Adrenal gland (tissue), 12 donors: ENCODE measurements around the gene MCF2L. TPM values are rescaled to one million over a fixed set of nuclear protein-coding genes. Genes with fewer than 3 reads are reported as not detected.
A peak's percentile ranks its signal among the peaks of the same experiment; 100 is the strongest.

ENCODE experiments used
- DNase-seq, 7 donors: peaks; one replicate each; pipeline ENCODE4 v3.0.0-alpha.2; 2019 to 2020
- H3K27ac ChIP-seq, 5 donors: fragments of 200-600 bp; sonication (generic) in 4 of 5; 1 replicate in 3 of 5; 2 replicates in 2 of 5; pipeline versions ENCODE4 v1.5.1 to v1.8.0; 2016 to 2020; ENCODE audit warnings: mild to moderate bottlenecking in 1 of 5
- H3K27me3 ChIP-seq: fragments of 200-600 bp; 2 replicates; pipeline ENCODE4 v1.8.0; 2021
- H3K36me3 ChIP-seq, 2 donors: fragments of 200-600 bp; replicated peaks in 1 of 2; 1 replicate in 1 of 2; 2 replicates in 1 of 2; pipeline versions ENCODE4 v1.5.1 to v1.8.0; 2018 to 2022
- H3K4me1 ChIP-seq, 2 donors: fragments of 200-600 bp; replicated peaks in 1 of 2; 1 replicate in 1 of 2; 2 replicates in 1 of 2; pipeline versions ENCODE4 v1.5.1 to v1.8.0; 2018 to 2021
- H3K4me3 ChIP-seq, 4 donors: fragments of 200-600 bp; sonication (generic) in 3 of 4; one replicate each; pipeline ENCODE4 v1.5.1; 2016 to 2018
- H3K9me3 ChIP-seq, 3 donors: fragments of 200-600 bp; sonication (generic) in 1 of 3; replicated peaks in 1 of 3; 1 replicate in 2 of 3; 2 replicates in 1 of 3; pipeline versions ENCODE4 v1.5.1 to v1.8.0; 2016 to 2021
- POLR2A ChIP-seq, 2 donors: fragments of 450-650 bp; IDR thresholded peaks; one replicate each; pipeline ENCODE4 v1.6.1; 2017; ENCODE audit warnings: antibody characterized with exemption in 2 of 2, mild to moderate bottlenecking in 2 of 2, moderate library complexity in 1 of 2
- WGBS, 4 donors: extraction: QIAGEN DNeasy Blood & Tissue Kit in 2 of 4; methylation state at CpG; one replicate each; pipeline versions ENCODE4 v1.1.5 to v1.1.7; 2013 to 2017; 5-methylcytosine and 5-hydroxymethylcytosine counted together
- intact Hi-C, 2 donors: fragments of 100-400 bp; cut with DNase I; formaldehyde crosslinking; loops; one replicate each; pipeline versions ENCODE4 v1.14.1 to v1.15.0; 2022 to 2023
- polyA plus RNA-seq, 3 donors: library from polyadenylated mRNA; stranded (reverse); fragments of 200-250 nt in 2 of 3; fragments of 350-450 nt in 1 of 3; fragmentation: Illumina TruSeq in 1 of 3; extraction: RNeasy Lipid Tissue Mini Kit (QIAGEN cat#74804) in 1 of 3; gene quantifications; one replicate each; pipeline ENCODE4 v1.2.3, GENCODE V29; 2013 to 2014
- total RNA-seq, 9 donors: library from RNA; depleted of rRNA in 4 of 9; stranded (reverse); fragments of >200 nt in 4 of 9; fragments of 120-200 nt in 1 of 9; fragmentation: NEBNext Ultra II Directional in 1 of 9; extraction: Animal tissue kit (Norgen Biotek cat#: 25700) in 1 of 9; gene quantifications; one replicate each; pipeline versions ENCODE4 v1.1.0 to v1.2.4, GENCODE V29; 2013 to 2023
- TF ChIP-seq, protein P1 (sequence below), 6 experiments: fragments of 450-650 bp in 4 of 6; fragments of 200-600 bp in 2 of 6; sonication (generic) in 1 of 6; IDR thresholded peaks; 1 replicate in 5 of 6; 2 replicates in 1 of 6; pipeline versions ENCODE4 v1.5.1 to v1.8.0; 2016 to 2021; ENCODE audit warnings: antibody characterized with exemption in 6 of 6, mild to moderate bottlenecking in 2 of 6, moderate library complexity in 1 of 6
- donor health status: healthy with polysubstance abuse.
- donor health status: Bipolar disorder and iron deficiency.
- donor health status: DM: yes; HTN: yes; CAD: no.
- donor health status: DM: no; HTN: no; CAD: no.
- donor health status: DM: no; HTN: no; CAD: no.
- donor health status: DM: yes; HTN: yes; CAD: no.

MCF2L gene
- total and polyA plus RNA-seq, 12 donors: 7.6 to 49.0 (median 15.3) TPM

DNA sequence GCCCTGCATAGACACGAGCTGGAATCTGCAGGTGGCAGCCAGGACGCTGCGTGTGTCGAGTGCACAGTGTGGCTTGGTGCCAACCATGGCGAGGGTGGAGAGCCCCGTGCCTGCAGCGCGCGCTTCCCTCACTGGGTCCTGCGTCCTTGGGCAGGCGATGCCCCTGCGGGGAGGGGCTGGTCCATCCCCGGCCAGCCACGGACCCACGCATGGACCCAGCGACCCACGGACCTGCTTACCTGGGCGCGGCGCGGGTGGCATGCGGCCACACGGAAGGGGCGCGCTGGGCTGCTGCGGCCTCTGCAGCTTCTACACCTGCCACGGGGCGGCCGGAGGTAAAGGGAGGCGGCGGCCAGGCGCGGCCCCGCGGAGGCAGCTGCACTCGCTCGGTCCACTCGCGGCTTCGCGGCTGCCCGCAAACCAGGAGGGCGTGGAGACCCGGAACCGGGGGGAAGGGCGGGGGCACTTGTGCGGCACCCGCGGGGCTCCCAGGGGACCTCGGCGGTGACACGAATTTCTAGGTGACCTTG lies 569 bp upstream of the MCF2L start:
- WGBS, 4 donors: 1 to 11% (median 4%) methylated on average over 12 to 52 of the region's 52 CpGs
- Histone ChIP-seq H3K27me3 (peaks cover 24% of the 10 kb centered on the region), H3K36me3 (no peaks in the 10 kb centered on the region), H3K4me1 (peaks cover 0 to 16% of the 10 kb centered on the region in 2 donors), H3K27ac (peak overlapping the region in 2 of 5 donors; percentile 34 to 63), H3K9me3 (no peaks in the 10 kb centered on the region), H3K4me3 (peak overlapping the region in 1 of 4 donors; percentile 59)
- DNase-seq: peak in 2 of 7 donors; percentile 45 to 73
- TF ChIP-seq POLR2A (IDR thresholded peaks at IDR 0.05): no peak
- TF ChIP-seq, protein P1, sequence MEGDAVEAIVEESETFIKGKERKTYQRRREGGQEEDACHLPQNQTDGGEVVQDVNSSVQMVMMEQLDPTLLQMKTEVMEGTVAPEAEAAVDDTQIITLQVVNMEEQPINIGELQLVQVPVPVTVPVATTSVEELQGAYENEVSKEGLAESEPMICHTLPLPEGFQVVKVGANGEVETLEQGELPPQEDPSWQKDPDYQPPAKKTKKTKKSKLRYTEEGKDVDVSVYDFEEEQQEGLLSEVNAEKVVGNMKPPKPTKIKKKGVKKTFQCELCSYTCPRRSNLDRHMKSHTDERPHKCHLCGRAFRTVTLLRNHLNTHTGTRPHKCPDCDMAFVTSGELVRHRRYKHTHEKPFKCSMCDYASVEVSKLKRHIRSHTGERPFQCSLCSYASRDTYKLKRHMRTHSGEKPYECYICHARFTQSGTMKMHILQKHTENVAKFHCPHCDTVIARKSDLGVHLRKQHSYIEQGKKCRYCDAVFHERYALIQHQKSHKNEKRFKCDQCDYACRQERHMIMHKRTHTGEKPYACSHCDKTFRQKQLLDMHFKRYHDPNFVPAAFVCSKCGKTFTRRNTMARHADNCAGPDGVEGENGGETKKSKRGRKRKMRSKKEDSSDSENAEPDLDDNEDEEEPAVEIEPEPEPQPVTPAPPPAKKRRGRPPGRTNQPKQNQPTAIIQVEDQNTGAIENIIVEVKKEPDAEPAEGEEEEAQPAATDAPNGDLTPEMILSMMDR (IDR thresholded peaks at IDR 0.05): peak in 1 of 6 experiments; percentile 14
- intact Hi-C loops: no loop called here

DNA sequence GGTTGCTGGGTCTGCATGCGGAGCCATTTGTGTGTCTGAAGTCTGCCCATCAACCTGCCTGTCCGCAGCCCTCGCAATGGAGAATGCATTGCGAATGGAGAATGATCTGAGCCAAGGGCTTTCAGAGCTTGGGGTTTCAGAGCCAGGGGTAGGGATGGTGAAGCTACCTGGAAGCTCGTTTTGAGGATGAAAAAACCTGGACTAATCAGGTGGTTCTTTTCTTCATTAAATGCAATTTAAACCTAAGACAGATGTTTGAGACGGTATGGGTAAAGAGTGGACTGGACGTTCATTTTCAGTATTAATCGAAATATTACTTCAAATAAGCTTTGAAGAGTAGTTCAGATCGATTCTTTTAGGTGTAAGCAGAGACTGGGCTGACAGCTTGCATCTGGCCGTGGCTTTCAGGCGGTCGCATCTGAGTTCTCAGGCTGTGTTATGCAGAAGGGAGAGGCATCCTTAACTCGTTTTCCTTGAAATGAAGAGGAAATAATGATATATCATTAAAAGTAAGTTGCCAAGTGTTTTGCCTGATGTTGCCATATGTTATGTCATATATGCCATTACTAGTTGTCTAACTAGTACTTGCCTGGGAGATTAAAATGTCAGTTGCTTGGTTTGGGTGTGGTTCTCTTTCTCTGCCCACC lies 801 bp downstream of the MCF2L start:
- TF ChIP-seq, protein P1 (IDR thresholded peaks at IDR 0.05): peak in 1 of 6 experiments; percentile 0
- TF ChIP-seq POLR2A (IDR thresholded peaks at IDR 0.05): no peak
- DNase-seq: no peak
- H3K9me3 ChIP-seq: no peaks in the 10 kb centered on the region
- H3K27me3 ChIP-seq: peaks cover 24% of the 10 kb centered on the region
- WGBS, 4 donors: 27 to 46% (median 39%) methylated on average over 12 to 13 of the region's 13 CpGs
- intact Hi-C loops: no loop called here
- H3K27ac ChIP-seq: peak overlapping the region in 2 of 5 donors; percentile 15 to 63
- H3K36me3 ChIP-seq: no peaks in the 10 kb centered on the region
- H3K4me1 ChIP-seq: peaks cover 0 to 16% of the 10 kb centered on the region in 2 donors
- peak overlapping the region in 1 of 4 donors; percentile 59 for H3K4me3 ChIP-seq

DNA sequence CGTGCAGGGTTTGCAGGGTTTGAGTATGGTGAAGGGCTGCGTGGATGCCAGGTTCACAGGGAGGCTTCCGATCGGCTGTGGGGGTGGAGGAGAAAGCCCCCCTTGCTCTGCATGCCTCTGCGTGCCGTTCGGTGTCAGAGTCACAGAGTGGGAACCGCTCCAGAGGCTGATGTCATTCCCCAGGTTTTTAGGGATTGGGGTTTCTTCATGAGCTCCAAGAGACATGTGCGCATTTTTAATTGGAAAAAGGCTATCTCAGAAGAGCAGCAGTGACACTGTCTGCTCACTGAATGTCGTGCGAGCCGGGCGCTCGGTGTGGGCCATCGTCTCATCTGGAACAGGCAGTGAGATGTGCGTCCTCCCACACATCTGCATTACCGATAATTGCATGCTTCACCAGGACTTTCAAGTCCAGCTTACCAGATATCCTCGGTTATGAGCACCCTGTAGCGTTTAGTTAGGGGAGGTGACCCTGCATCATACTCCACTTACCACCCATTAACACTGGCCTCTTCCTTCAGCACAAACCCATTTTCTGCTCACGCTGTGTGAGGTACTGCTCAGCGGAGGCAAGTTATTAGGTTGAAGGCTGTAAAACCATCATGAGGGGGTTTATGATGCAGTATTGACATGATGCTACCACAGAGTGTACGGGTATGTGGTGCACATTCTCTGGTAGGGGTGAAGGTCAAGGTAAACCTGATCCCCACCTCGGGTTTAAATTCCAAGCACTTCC lies 1.7 kb downstream of the MCF2L start:
- H3K4me3 ChIP-seq: no peak overlapping the region
- peak overlapping the region in 1 of 5 donors; percentile 63 for H3K27ac ChIP-seq
- peak in 2 of 7 donors; percentile 1 to 74 for DNase-seq
- no peaks in the 10 kb centered on the region for H3K9me3 ChIP-seq
- 76 to 83% (median 81%) methylated on average over 23 of the region's 23 CpGs for WGBS, 4 donors
- TF ChIP-seq, protein P1 (IDR thresholded peaks at IDR 0.05): no peak
- no peak for TF ChIP-seq POLR2A (IDR thresholded peaks at IDR 0.05)
- H3K27me3 ChIP-seq: peaks cover 24% of the 10 kb centered on the region
- H3K4me1 ChIP-seq: peaks cover 0 to 16% of the 10 kb centered on the region in 2 donors
- no peaks in the 10 kb centered on the region for H3K36me3 ChIP-seq
- intact Hi-C loops: no loop called here

DNA sequence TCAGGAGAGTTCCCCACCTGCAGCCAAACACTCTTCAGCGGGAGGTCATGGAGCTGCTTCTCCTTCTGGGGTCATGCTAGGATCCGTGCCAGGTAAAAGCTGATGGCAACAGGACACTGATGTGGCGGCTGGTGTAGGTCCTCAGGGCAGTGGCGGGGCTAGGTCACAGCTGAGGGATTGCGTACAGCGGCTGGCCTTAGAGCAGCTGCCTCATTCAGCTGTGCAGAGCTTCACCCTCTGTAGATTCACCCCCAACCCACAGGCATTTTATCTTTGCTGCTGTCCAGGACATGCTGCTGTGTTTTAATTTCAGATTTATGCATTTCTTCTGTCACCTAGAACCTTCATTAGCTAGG lies 2.3 kb downstream of the MCF2L start:
- Histone ChIP-seq H3K27me3 (peaks cover 24% of the 10 kb centered on the region), H3K27ac (peak overlapping the region in 1 of 5 donors; percentile 63), H3K4me1 (peaks cover 0 to 16% of the 10 kb centered on the region in 2 donors), H3K9me3 (no peaks in the 10 kb centered on the region), H3K36me3 (no peaks in the 10 kb centered on the region), H3K4me3 (no peak overlapping the region)
- 89 to 94% (median 92%) methylated on average over 6 of the region's 6 CpGs; no CpG with 5 or more reads in 1 of the 4 donors for WGBS, 4 donors
- peak in 1 of 7 donors; percentile 57 for DNase-seq
- intact Hi-C loops: no loop called here
- TF ChIP-seq POLR2A (IDR thresholded peaks at IDR 0.05): no peak
- TF ChIP-seq, protein P1 (IDR thresholded peaks at IDR 0.05): no peak
